ENCODE measurements around the gene HYAL1. TPM values are rescaled to one million over a fixed set of nuclear protein-coding genes. Genes with fewer than 3 reads are reported as not detected.

The HYAL1 gene
- total RNA-seq, 1 donor from 2014 or later = 0.83 TPM

DNA sequence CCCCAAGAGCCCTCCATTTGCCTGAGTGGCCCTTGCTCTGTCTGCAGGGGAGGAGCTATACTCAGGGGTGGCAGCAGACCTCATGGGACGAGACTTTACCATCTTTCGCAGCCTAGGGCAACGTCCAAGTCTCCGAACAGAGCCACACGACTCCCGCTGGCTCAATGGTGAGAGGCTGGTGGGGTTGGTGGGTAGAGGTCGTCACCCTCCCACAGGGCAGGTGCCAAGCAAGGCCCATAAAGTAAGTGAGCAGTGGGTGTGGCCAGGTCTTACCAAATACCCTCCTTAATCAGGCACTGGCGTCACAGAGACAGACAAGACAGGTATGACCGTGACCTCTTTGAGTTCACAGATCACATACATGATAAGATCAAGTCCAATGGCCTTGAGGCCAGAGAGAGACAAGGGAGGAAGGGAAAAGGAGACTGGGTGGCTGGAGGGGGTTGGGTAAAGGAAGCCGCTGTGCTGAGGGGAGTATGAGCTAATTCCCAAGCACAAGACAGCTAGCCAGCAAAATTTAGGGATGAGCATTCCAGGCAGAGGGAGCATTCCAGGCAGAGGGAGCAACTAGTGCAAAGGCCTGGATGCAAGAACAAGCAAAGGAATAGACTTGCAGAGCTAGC lies 31.9 kb downstream of the HYAL1 start:
- TF ChIP-seq, protein P1, sequence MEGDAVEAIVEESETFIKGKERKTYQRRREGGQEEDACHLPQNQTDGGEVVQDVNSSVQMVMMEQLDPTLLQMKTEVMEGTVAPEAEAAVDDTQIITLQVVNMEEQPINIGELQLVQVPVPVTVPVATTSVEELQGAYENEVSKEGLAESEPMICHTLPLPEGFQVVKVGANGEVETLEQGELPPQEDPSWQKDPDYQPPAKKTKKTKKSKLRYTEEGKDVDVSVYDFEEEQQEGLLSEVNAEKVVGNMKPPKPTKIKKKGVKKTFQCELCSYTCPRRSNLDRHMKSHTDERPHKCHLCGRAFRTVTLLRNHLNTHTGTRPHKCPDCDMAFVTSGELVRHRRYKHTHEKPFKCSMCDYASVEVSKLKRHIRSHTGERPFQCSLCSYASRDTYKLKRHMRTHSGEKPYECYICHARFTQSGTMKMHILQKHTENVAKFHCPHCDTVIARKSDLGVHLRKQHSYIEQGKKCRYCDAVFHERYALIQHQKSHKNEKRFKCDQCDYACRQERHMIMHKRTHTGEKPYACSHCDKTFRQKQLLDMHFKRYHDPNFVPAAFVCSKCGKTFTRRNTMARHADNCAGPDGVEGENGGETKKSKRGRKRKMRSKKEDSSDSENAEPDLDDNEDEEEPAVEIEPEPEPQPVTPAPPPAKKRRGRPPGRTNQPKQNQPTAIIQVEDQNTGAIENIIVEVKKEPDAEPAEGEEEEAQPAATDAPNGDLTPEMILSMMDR (IDR thresholded peaks at IDR 0.05) = no peak
- Mint-ChIP-seq H3K27ac (ENCODE audit: unreplicated experiment) (no peak overlapping the region), H3K36me3 (ENCODE audit: unreplicated experiment) (no peaks in the 10 kb centered on the region), H3K4me1 (ENCODE audit: unreplicated experiment) (peaks cover 54% of the 10 kb centered on the region), H3K4me3 (ENCODE audit: unreplicated experiment) (no peak overlapping the region), H3K9me3 (ENCODE audit: unreplicated experiment) (no peaks in the 10 kb centered on the region), H3K27me3 (ENCODE audit: unreplicated experiment) (peaks cover 16% of the 10 kb centered on the region)
- DNase-seq (ENCODE audit: extremely low spot score, unreplicated experiment) = no peak

DNA sequence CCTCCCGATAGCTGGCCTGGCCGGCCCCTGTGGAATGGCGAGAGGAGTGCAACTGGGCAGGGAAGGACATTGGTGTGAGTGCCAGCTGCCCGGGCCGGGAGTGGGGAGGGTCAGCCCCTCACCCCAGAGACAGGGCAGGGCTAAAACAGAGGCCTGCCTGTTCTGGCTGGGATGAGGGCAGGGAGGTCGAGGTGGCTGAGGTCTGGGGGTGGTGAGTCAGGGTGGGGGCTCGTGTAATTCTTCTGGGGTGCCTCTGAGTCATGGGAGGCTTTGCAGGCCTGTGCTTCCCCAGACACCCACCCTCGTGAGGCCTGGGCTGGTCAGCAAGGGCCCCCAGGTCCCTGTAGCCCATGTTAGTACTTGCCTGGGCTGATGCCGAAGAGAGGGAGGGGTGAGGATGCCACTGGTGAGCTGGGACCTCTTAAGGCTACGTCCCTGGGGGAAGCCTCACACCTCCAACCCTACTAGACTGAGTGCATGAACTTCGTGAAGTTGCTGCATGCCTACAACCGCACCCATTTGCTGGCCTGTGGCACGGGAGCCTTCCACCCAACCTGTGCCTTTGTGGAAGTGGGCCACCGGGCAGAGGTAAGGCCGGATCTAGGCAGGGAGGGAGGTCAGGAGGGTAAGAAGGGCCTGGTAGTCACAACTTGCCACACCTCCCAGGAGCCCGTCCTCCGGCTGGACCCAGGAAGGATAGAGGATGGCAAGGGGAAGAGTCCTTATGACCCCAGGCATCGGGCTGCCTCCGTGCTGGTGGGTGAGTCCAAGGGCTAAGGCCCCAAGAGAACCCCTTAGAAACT lies 32.8 kb downstream of the HYAL1 start:
- H3K27ac Mint-ChIP-seq (ENCODE audit: unreplicated experiment) = peak overlapping the region; percentile 69
- peaks cover 12% of the 10 kb centered on the region for H3K27me3 Mint-ChIP-seq (ENCODE audit: unreplicated experiment)
- TF ChIP-seq, protein P1 (IDR thresholded peaks at IDR 0.05) = no peak
- no peaks in the 10 kb centered on the region for H3K9me3 Mint-ChIP-seq (ENCODE audit: unreplicated experiment)
- H3K4me1 Mint-ChIP-seq (ENCODE audit: unreplicated experiment) = peaks cover 59% of the 10 kb centered on the region
- H3K4me3 Mint-ChIP-seq (ENCODE audit: unreplicated experiment) = no peak overlapping the region
- H3K36me3 Mint-ChIP-seq (ENCODE audit: unreplicated experiment) = no peaks in the 10 kb centered on the region
- DNase-seq (ENCODE audit: extremely low spot score, unreplicated experiment) = no peak

DNA sequence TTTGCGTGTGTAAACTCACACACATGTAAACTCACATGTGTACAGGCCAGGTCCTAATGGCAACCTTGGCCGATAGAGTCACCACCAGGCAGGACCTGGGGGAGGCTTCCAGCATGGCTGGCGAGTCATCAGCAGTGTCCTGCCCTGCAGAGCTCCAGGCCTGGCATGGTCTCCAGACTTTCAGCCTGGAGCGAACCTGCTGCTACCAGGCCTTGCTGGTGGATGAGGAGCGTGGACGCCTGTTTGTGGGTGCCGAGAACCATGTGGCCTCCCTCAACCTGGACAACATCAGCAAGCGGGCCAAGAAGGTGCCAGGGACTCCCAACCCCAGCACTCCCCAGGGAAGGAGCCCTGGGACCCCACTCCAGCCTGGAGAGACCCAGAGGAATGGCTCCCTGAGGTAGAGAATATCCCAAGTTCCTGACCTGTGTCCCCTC lies 33.4 kb downstream of the HYAL1 start:
- no peaks in the 10 kb centered on the region for H3K36me3 Mint-ChIP-seq (ENCODE audit: unreplicated experiment)
- peaks cover 58% of the 10 kb centered on the region for H3K4me1 Mint-ChIP-seq (ENCODE audit: unreplicated experiment)
- H3K27ac Mint-ChIP-seq (ENCODE audit: unreplicated experiment) = peak overlapping the region; percentile 69
- TF ChIP-seq, protein P1 (IDR thresholded peaks at IDR 0.05) = no peak
- no peak for DNase-seq (ENCODE audit: extremely low spot score, unreplicated experiment)
- peaks cover 9% of the 10 kb centered on the region for H3K27me3 Mint-ChIP-seq (ENCODE audit: unreplicated experiment)
- H3K9me3 Mint-ChIP-seq (ENCODE audit: unreplicated experiment) = no peaks in the 10 kb centered on the region
- H3K4me3 Mint-ChIP-seq (ENCODE audit: unreplicated experiment) = no peak overlapping the region

DNA sequence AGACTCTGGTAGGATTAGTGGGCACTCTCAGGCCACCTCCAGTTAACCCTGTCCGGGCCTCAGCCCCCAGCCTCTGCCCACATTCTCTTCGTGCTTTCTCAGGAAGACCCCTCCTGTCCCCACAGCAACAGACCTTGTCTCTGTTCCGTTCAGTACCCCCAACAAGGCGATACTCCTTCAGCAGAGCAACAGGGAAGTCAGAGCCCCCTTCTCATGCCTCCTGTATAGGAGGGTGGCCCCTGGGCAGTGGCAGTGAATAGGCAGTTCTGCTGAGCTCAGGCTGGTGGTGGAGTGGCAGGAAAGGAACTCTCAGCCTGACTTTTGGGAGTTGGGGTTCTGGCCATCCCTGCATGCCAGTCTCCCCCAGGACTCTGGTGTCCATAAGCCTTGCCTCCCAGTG lies 33.9 kb downstream of the HYAL1 start:
- H3K27me3 Mint-ChIP-seq (ENCODE audit: unreplicated experiment) = peaks cover 4% of the 10 kb centered on the region

More for the DNA sequence above, 33.9 kb downstream of the HYAL1 start:
- Mint-ChIP-seq H3K4me1 (ENCODE audit: unreplicated experiment) (peaks cover 60% of the 10 kb centered on the region), H3K9me3 (ENCODE audit: unreplicated experiment) (no peaks in the 10 kb centered on the region), H3K27ac (ENCODE audit: unreplicated experiment) (peak overlapping the region; percentile 14), H3K4me3 (ENCODE audit: unreplicated experiment) (no peak overlapping the region), H3K36me3 (ENCODE audit: unreplicated experiment) (no peaks in the 10 kb centered on the region)
- TF ChIP-seq, protein P1 (IDR thresholded peaks at IDR 0.05) = no peak
- no peak for DNase-seq (ENCODE audit: extremely low spot score, unreplicated experiment)

Measured in osteocyte (in vitro differentiated cells).